ENCODE results near the gene NFE2L2.
"Not testable (repeated sequence)": the region's sequence is repeated elsewhere in the genome, so short reads cannot be mapped to it uniquely, and the experiment has no call there.

Gene NFE2L2

DNA sequence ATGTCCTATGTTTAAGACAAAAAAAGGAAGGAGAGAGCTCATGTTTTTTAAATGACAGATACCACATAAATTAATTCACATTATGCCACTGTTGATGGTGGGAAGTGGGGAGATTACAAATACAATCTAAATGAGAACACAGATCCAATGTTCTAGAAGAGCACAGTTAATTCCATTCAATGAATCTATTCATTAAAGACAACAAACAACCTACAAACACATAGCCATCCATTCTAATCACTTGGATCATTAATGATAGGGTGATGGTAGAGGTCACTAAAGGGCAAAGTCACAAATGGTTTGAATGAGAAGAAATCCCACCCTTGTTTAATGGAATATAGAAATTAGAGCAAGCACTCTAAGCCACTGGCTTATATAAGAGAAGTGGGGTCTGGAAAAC lies 30.3 kb downstream of the NFE2L2 start:
- no peak for DNase-seq

DNA sequence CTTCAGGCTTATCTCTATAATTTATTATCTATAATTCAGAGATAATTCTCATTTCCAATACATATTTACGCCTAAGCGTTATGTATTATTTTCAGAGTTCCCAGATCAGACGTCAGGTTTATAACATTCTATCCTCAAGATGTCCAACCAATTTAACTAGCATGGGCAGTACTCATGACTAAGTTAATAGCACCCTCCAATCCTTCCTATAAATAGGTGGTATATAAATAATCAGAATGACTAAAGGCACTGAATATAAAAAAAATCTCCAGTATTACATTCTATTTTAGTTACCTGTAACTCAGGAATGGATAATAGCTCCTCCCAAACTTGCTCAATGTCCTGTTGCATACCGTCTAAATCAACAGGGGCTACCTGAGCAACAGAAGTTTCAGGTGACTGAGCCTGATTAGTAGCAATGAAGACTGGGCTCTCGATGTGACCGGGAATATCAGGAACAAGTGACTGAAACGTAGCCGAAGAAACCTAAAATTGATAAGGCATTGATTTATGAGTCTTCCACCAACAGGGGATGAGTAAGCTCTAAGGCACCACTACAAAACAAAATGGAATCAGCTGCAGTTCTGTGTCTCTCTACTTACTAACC lies 32.3 kb downstream of the NFE2L2 start:
- DNase-seq, result no peak

DNA sequence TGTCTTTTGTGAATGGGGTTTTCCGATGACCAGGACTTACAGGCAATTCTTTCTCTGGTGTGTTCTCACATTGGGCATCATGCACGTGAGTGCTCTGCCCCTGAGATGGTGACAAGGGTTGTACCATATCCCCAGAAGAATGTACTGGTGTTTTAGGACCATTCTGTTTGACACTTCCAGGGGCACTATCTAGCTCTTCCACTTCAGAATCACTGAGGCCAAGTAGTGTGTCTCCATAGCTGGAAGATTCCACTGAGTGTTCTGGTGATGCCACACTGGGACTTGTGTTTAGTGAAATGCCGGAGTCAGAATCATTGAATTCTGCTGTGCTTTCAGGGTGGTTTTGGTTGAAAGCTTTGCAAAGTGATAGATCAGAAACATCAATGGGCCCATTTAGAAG lies 33.3 kb downstream of the NFE2L2 start:
- DNase-seq, result no peak

DNA sequence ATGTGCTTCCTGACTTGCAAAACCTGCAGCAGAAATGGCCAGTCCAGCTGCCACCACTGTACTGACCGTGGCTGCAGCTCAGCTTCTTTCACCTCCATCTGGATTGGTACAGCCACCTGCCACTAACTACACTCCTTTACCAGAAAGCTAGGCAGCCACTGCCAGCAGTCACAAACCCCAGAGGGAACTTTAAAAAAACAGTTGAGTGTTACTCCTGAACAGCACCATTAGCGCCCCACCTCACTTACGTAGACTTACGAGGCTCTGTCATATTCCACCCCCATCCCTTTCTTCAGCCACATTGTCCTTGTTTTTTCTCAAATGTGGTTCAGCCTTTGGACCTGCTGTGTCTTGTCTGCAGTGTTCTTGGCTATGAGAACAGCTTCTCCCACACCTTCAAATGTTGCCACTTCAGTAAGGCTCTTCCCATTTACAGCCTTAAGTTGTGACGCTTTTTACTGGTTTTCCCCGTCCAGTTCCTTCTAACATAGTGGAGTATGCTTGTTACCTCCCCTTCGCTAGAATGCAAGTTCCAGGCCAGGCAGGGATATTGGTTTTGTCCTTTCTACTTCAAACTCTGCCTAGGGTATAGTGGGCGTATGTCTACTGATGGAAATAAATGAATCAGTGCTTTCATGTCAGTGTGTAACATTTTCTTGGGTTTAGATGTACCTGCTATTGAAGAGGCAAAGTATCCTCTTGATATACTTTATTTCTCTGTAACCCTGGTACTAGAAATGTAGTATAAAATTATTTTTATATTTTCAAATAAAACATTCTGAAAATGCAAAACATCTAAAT lies 34.9 kb downstream of the NFE2L2 start:
- no peak for DNase-seq

DNA sequence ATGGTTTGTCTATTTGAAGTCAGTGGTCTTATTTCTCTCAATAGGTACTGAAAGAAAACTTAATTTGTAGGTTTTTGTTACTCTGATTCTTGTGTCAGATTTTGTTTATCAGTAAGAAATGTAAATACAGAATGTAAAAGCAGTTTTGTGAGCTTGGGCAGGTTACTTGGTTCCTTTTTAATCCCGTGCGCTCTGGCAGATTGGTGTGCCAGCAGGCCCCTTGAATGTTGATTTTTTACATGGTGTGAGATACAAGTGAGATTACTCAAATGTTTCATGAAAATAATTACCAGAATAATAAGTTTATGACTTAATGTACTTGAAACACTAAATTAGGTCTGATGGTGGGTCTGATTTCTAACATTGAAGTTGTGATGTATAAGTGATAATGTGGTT lies 38.6 kb downstream of the NFE2L2 start:
- no peak for DNase-seq

DNA sequence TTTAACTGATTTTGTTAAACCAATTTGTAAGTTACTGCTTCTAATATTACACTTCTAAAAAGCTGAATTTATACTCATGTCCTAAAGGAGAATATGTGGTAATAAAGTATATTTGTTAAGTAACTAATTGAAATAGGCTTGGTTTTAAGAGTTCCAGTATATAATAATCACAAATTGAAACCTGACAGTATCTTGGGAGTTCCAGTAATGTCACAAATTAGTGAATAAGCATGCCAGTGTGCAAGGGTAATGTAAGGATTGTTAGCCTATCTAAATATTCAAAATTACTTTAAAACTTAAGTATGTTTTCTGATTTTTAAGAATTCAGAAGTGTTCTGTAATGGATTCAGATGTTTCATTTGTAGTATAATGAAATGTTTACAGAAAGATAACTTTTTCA lies 41.1 kb downstream of the NFE2L2 start:
- not testable (repeated sequence) for DNase-seq

DNA sequence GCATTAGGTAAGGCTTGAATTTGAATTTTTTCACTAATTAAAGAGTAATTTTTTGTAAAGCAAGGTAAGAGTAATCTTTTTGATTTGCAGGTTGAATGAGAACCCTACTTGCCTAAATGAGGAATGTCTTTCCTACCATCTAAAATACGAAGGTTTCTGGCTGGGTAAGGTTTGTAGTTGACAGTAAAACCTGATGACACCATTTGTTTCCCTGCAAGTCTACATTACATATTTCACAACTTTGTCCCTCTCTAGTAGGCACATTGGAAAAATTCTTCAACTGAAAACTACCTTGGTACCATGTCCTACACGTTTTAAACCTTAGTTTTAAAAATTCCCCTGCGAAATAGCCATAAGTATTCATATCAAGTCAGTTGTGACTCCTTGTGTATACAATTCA lies 42.6 kb downstream of the NFE2L2 start:
- DNase-seq, result no peak

DNA sequence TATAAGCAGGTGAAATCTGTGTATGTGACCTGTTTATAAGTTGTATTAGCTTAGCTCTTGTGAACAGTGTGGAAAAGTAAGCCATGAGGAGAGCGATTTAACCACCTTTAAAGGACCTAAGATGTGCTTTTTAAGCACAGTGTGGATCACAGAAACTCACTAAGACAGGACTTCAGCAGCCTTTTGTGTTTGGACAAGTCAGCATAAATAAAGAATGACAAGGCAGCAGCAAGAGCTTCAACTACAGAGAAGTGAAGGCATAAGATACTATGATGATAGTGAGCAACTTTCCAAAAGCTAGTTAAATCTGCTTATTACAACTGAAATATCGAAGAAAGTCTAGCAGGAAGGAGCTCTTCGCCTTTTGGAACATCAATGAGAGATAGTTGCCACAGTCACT lies 43.0 kb downstream of the NFE2L2 start:
- DNase-seq, result no peak

DNA sequence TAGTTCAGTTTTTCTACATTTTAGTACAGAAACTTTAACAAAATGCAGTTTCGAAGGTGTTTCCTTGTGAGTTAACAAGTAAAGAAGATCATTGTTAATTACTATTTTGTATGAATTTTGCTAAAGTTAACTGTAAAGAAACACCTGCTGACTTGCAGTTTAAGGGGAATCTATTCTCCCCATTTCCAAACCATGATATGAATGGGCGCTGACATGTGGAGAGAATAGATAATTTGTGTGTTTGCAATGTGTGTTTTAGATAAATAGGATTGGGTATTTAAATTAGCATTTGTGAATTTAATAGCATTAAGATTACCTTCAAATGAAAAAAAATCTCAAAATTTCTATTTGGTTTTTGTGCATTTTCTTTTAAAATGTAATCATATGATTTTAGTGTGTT lies 44.7 kb downstream of the NFE2L2 start:
- DNase-seq, result not testable (repeated sequence)

DNA sequence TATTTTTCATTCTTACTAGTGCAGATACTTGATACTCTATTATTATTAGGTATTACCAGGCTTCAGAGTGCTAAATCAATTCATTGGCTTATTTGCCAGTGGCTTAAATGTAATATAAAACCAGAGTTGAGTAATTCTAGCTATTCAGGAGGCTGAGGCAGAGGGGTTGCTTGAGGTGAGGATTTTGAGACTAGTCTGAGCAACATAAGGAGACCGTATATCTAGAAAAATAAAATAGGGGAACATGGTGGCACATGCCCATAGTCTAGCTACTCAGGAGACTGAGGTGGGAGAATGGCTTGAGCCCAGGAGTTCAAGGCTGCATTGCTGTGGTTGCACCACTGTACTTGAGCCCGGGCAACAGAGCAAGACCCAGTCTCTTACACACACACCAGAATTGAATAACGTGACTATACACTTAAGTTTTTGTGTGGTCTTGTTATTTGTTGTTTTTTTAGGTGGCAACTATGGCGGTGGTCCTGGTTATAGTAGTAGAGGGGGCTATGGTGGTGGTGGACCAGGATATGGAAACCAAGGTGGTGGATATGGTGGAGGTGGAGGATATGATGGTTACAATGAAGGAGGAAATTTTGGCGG lies 47.2 kb downstream of the NFE2L2 start:
- no peak for DNase-seq

DNA sequence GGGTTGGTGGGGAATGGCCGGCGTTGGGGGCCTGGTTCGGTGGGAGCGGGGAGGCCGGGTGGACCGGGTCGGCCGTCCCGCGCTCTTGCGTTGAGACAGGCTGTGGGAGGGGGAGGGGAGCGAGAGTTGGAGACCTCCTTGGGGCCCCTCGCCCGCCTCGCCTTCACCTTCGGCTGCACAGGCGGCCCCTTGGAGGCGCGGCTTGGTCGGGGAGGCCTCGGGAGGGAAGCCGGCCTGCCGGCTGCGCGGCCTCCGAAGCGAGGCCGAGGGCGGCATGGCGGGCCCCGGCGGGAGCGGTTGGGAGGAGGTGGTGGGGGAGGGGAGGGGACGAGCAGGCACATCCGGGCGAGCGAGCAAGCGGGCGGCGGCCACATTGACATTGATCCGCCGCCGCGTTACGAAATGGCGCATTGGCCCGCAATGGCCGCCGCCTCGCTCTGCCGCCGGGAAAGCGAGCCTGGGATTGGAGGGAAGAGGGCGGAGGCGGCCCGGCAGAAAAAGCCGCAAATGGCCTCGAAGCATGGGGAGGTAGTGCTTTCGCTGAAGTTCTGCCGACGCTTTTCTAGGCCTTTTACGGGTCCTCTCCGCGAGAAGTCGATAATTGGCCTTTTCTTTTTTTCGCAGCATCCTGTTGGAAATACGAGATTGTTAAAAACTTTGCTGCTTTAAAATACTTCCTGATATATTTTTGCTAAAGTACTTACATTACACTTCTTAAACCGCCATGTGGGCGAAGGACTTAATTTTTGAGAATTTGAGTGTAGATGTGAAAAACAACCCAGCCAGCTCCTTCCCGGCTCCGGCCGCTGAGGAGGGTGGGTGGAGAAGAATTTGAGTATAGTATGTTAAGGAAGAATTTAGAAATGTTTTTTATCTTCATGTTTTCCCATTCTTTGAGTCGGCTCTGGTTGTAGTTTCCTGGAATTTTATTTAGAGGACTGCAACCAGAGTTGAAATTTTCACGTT lies 51.4 kb downstream of the NFE2L2 start:
- DNase-seq, result peak; percentile 93

DNA sequence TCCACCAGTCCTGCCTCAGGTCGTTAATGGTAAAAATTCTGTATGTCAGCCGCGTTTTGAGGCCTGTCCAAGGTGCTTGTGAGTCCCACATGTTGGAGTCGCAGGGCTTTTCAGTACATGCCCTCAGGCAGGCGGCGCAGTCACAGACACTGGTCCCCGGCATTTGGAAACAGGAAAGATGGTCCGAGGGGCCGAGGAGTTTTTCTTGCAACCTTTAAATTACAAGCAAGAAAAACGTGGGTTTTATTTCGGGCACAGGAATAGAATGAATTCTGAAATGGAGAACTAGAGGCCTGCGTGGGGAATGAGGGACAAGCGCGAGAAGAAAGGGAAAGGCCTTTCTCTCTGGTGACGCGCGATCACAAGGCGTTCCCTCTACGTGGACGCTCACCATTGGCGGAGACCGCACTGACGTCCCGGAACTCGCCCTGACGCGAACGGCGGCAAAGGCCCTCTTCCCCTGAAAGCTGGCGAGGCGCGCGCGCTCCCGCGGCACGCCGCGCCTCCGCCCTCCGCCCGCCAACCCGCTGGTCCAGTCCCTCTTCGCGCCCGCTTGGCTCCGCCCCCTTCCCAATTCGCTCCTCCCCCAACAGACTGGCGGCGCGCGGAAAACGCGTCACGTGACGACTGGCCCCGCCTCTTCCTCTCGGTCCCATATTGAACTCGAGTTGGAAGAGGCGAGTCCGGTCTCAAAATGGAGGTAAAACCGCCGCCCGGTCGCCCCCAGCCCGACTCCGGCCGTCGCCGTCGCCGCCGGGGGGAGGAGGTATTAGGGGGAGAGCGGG lies 52.2 kb downstream of the NFE2L2 start, which contains the start of gene HNRNPA3:
TSS of gene HNRNPA3 (plus strand) at position 689 of the 785 bp plus-strand sequence. CDS start at position 695, 6 bp downstream.
- DNase-seq, result peak; percentile 99

DNA sequence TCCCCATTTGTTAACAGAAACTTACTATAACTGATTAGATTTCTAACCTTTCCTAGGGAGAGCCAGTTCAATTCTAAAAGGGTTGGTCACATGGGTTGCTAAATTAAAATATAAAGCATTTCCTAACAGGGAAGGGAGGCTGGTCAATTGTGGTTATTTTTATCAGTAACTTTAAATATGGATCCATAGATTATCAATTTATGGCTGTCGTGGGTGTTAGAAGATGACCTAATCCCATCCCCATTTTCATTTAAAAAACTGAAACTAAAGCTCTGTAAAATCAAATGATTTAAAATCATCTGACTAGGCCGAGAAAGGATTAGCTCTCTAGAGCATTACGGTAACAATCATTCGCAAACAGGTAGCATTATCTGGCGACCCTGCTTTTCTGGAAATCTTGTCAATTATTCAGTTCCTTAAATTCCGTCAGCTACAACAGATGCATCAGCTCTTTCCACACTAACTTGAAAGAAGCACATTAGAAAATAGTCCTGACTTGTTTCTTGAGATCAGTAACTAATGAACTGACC lies 52.9 kb downstream of the NFE2L2 start:
- DNase-seq, result no peak

DNA sequence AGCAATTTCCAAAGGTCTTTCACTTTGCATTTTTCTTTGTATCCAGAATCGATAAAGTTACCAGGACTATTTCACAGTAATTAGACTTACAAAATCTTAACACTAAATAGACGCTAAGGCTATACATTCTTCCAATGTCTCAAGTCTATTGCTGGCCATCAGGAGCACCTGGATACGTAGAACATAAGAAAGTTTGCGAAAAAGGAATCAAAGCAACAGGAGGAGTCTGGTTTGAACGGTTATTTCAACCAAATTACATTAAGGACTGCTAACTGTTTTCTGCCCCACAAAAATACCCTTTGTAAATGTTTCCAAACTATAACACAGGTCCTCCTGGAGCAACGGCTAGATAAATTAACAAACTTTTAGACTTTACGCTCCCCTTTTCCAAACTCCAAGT lies 53.4 kb downstream of the NFE2L2 start:
- no peak for DNase-seq

DNA sequence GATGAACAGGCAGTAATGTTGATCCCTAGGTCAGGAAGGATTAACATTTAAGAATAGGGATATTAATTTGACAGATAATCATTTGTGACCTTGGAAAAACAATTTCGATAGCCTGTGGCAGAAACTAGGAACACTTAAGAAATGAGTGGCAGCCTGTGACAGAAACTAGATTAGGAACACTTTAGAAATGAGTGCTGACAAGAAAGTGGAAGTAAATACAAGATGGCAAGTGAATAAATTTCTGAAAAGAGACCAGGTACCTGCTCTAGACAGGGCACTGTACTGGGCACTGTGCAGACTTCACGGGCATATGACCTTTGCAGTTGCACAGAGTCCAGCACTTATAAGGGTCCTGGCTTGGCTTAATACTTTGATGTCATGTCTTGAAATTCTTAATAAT lies 57.4 kb downstream of the NFE2L2 start:
- DNase-seq, result no peak

DNA sequence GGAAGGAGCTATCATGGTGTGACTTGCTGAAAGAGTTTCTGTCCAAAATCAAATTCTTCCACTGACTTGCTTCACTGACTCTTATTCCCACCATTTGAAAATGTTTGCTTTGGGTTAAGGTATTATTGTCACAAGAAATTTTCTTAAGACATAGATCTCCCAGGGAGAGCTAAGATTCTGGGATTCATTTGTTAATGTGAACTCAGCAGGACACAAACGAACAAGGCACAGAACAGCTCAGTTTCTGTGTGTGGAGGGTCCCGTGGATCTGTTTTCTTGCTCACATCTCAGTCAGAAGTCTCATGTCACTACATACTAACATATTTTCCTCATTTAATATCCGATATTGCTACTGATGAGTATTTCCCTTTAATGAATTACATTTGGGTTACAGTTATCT lies 60.1 kb downstream of the NFE2L2 start:
- no peak for DNase-seq

DNA sequence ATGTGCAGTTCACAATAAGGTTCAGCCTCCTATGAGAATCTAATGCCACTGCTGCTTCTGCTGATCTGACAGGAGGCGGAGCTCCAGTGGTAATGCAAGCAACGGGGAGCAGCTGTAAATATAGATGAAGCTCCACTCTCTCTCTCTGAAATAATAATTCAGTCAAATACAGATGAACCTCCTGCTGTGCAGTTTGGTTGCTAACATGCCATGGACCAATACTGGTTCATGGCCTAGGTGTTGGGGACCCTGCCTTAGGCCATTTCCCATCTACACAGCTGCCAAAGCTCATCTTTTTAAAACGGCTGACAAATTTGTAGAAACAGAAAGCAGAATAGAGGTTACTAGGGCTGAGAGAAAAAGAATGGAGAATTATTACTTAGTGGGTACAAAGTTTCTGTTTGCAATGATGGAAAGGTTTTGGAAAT lies 62.6 kb downstream of the NFE2L2 start:
- DNase-seq, result no peak

DNA sequence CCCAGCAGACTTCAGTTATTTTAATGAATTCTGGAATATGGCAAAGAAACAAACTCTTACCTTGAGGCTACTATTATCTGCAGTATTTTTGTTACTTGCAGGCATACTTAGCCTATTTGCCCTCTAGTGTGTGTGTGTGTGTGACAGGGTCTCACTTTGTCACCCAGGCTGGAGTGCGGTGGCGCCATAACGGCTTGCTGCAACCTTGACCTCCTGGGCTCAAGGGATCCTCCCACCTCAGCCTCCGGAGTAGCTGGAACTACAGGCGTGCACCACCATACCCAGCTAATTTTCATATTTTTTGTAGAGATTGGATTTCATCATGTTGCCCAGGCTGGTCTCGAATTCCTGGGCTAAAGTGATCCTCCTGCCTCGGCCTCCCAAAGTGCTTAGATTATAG lies 64.1 kb downstream of the NFE2L2 start:
- not testable (repeated sequence) for DNase-seq

DNA sequence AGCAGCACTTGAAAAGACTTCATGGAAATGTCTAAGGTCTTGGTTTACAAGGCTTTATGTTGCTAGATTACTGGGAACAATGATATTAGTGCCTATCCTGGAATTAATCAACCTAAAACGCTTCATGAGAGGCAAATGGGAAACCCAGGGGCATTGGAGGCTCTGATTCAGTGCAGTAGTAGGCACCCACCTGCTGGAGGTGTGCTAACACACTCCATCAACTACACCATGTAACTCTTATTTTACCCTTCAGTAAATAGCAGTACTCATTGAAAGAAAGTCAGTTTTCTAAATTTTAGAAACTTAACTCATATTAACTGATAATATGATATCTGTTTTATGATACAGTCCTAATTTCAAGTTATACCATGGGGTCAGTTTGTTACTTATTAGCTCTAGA lies 69.3 kb downstream of the NFE2L2 start:
- no peak for DNase-seq

DNA sequence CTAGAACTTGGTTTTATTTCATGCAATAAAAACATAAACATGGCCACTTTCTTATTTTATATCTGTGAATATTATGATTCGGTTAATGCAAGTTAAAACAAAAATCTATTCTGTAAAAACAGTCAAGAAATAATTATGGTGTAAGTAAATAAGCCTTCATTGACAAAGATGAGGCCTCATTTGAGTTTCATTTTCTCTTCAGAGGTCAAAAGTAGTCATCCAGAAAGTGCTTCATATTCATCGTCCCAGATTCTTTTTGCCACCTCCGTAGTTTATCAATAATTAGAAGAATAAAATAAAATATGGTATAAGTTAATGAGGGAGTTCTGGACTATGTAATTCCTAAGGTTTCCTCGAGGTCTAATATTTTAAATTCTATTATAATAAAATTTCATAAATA lies 71.3 kb downstream of the NFE2L2 start:
- DNase-seq, result no peak

DNA sequence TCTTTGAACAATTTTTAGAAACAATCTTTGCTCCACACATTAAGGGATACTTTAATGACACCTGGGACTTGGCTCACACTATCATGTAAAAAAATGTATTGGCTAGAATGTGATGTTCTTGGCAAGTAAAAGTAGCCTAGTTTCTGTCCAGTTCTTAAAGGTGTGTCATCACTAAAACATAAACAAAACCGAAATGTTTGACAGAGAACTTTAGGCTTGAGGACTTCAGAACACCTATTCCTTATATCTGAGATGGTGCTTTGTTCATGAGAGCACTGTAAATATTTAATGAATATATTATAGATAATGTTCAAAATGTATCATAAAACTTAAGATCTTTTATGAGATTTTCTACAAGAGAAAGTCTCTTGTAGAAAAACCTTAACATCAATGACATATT lies 71.7 kb downstream of the NFE2L2 start:
- DNase-seq, result no peak

DNA sequence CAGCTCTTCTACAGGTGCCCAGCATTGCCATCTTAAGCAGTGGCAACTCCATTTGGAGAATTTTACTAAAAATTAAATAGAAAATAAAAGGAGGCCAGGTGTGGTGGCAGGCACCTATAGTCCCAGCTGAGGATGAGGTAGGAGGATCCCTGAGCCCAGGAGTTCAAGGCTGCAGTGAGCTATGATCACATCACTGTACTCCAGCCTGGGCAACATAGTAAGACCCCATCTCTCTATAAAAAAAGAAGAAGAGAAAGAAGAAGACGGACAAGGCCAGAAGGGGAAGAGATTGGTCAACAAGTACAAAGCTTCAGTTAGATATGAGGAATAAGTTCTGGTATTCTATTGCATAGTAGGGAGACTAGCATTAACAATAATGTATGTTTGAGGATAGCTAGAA lies 73.6 kb downstream of the NFE2L2 start:
- DNase-seq, result no peak

Measured in fibroblast of skin of abdomen (primary cell).